ENCODE measurements around the gene CEP19. TPM values are rescaled to one million over a fixed set of nuclear protein-coding genes. Genes with fewer than 3 reads are reported as not detected.

Gene CEP19
- total and polyA plus RNA-seq, 7 donors, result 0.76 to 2.6 (median 1.6) TPM

- no peak for TF ChIP-seq EP300 (IDR thresholded peaks at IDR 0.05)
- intact Hi-C loops (cut with DNase I), result no loop called here
- no peaks in the 10 kb centered on the region for H3K9me3 ChIP-seq
- DNase-seq, result no peak
- no peak overlapping the region for H3K27ac ChIP-seq
- WGBS, 2 donors, result 70 to 86% methylated on average over 8 of the region's 8 CpGs
- H3K36me3 ChIP-seq, result no peaks in the 10 kb centered on the region
- H3K4me1 ChIP-seq, result peaks cover 0 to 9% (median 7%) of the 10 kb centered on the region in 4 donors
- H3K27me3 ChIP-seq, result no peaks in the 10 kb centered on the region
- H3K4me3 ChIP-seq, result no peak overlapping the region
Observed at GRCh38 chr3:196707566-196707965, 4.5 kb downstream of the CEP19 start.

GRCh38 chr3:196706731-196707130 is 5.3 kb downstream of the CEP19 start:
- TF ChIP-seq EP300 (IDR thresholded peaks at IDR 0.05) (no peak), POLR2AphosphoS5 (IDR thresholded peaks at IDR 0.05) (no peak), POLR2A (IDR thresholded peaks at IDR 0.05) (no peak)
- TF ChIP-seq, protein P1, sequence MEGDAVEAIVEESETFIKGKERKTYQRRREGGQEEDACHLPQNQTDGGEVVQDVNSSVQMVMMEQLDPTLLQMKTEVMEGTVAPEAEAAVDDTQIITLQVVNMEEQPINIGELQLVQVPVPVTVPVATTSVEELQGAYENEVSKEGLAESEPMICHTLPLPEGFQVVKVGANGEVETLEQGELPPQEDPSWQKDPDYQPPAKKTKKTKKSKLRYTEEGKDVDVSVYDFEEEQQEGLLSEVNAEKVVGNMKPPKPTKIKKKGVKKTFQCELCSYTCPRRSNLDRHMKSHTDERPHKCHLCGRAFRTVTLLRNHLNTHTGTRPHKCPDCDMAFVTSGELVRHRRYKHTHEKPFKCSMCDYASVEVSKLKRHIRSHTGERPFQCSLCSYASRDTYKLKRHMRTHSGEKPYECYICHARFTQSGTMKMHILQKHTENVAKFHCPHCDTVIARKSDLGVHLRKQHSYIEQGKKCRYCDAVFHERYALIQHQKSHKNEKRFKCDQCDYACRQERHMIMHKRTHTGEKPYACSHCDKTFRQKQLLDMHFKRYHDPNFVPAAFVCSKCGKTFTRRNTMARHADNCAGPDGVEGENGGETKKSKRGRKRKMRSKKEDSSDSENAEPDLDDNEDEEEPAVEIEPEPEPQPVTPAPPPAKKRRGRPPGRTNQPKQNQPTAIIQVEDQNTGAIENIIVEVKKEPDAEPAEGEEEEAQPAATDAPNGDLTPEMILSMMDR (IDR thresholded peaks at IDR 0.05), result no peak
- Histone ChIP-seq H3K4me1 (peaks cover 0 to 9% (median 7%) of the 10 kb centered on the region in 4 donors), H3K27me3 (no peaks in the 10 kb centered on the region), H3K27ac (no peak overlapping the region), H3K36me3 (no peaks in the 10 kb centered on the region), H3K4me3 (no peak overlapping the region), H3K9me3 (no peaks in the 10 kb centered on the region)
- intact Hi-C loops (cut with DNase I), result no loop called here
- WGBS, 2 donors, result 97 to 100% methylated on average over 4 of the region's 4 CpGs
- no peak for DNase-seq

- WGBS, 2 donors, result 56 to 82% methylated on average over 5 of the region's 5 CpGs
Observed at GRCh38 chr3:196706327-196706726, 5.7 kb downstream of the CEP19 start.

DNA sequence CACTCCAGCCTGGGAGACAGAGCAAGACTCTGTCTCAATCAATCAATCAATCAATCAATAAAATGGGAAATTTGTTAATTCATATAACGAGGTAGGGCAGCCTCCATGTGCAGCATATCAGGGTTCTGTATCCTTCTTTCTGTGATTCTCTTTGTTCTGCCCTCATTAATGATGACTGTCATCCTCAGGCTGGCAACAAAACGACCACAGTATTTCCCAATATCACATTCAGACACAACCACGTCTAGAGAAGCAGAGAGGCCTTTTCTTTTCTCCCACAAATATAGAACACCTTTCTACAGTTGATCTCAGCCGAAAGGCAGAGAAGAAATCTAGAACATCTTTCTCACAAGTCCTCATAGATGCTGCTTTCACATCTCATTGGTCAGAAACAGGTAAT is 11.2 kb downstream of the CEP19 start:
- intact Hi-C loops (cut with DNase I), result no loop called here
- Histone ChIP-seq H3K4me1 (no peaks in the 10 kb centered on the region), H3K27me3 (no peaks in the 10 kb centered on the region), H3K36me3 (no peaks in the 10 kb centered on the region), H3K4me3 (no peak overlapping the region), H3K27ac (no peak overlapping the region), H3K9me3 (no peaks in the 10 kb centered on the region)
- 79 to 83% methylated on average over 4 of the region's 4 CpGs for WGBS, 2 donors
- no peak for DNase-seq
- no peak for TF ChIP-seq POLR2AphosphoS5 (IDR thresholded peaks at IDR 0.05)
- TF ChIP-seq, protein P1 (IDR thresholded peaks at IDR 0.05), result no peak
- TF ChIP-seq POLR2A (IDR thresholded peaks at IDR 0.05), result no peak
- no peak for TF ChIP-seq EP300 (IDR thresholded peaks at IDR 0.05)

More at GRCh38 chr3:196706327-196706726, 5.7 kb downstream of the CEP19 start:
- no peaks in the 10 kb centered on the region for H3K27me3 ChIP-seq
- H3K4me1 ChIP-seq, result peaks cover 0 to 5% (median 3%) of the 10 kb centered on the region in 4 donors
- DNase-seq, result no peak
- intact Hi-C loops (cut with DNase I), result no loop called here
- H3K4me3 ChIP-seq, result no peak overlapping the region
- H3K9me3 ChIP-seq, result no peaks in the 10 kb centered on the region
- TF ChIP-seq EP300 (IDR thresholded peaks at IDR 0.05), result no peak
- no peak for TF ChIP-seq POLR2AphosphoS5 (IDR thresholded peaks at IDR 0.05)
- TF ChIP-seq POLR2A (IDR thresholded peaks at IDR 0.05), result no peak
- TF ChIP-seq, protein P1 (IDR thresholded peaks at IDR 0.05), result no peak
- no peaks in the 10 kb centered on the region for H3K36me3 ChIP-seq
- H3K27ac ChIP-seq, result no peak overlapping the region

DNA sequence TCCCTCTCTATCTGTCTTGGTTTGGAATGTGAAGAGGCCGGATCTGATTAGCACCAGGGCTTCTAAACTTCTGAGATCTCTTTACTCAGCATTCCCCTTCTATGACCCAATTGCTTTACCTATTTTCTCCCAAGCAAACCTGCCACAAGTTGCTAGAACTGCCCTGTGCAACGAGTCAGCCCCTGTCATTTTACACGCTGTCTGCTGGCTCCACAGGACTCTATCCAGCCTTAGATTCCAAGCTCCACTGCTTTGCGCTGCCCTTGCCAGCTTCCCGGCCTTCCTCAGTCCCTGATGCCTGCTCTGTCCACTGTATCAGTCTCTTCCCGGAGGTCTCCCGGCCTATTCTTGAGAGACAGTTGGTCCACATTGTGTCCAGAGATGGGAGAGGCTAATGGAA is 12.3 kb downstream of the CEP19 start:
- H3K27me3 ChIP-seq, result no peaks in the 10 kb centered on the region
- intact Hi-C loops (cut with DNase I), result no loop called here
- H3K4me1 ChIP-seq, result no peaks in the 10 kb centered on the region
- no peak for TF ChIP-seq POLR2A (IDR thresholded peaks at IDR 0.05)
- no peak for TF ChIP-seq POLR2AphosphoS5 (IDR thresholded peaks at IDR 0.05)
- TF ChIP-seq, protein P1 (IDR thresholded peaks at IDR 0.05), result no peak
- no peak for DNase-seq
- H3K4me3 ChIP-seq, result no peak overlapping the region
- no peak overlapping the region for H3K27ac ChIP-seq
- no peaks in the 10 kb centered on the region for H3K36me3 ChIP-seq
- 92 to 93% methylated on average over 7 of the region's 7 CpGs for WGBS, 2 donors
- H3K9me3 ChIP-seq, result no peaks in the 10 kb centered on the region

Measured in sigmoid colon (tissue), 7 donors.